HEK293 (cell line): ENCODE results near the gene AHCYL1.
A peak's percentile ranks its signal among the peaks of the same experiment; 100 is the strongest.

ENCODE experiments used
- CTCF ChIA-PET: fragments of 350-600 bp; formaldehyde crosslinking; extraction: SDS; loops from one replicate; lab custom pipeline; 2021; ENCODE audit warnings: antibody characterized with exemption; lab: Yijun Ruan, JAX
- POLR2A ChIA-PET: fragments of 300-600 bp; formaldehyde crosslinking; extraction: SDS; loops from one replicate; lab custom pipeline; 2020; ENCODE audit warnings: antibody characterized with exemption, inconsistent platforms; lab: Yijun Ruan, JAX
- H3K27ac ChIP-seq: fragments of 200-500 bp; sonication (Bioruptor generic); 2 replicates; pipeline ENCODE4 v1.5.1; 2014; ENCODE audit warnings: low read depth, low read length, control low read depth, inconsistent platforms; ENCODE audit errors: extremely low read depth
- H3K36me3 ChIP-seq, 2 experiments: fragments of 200-500 bp in 1 of 2; sonication (Bioruptor generic) in 1 of 2; 1 replicate in 1 of 2; 2 replicates in 1 of 2; pipeline ENCODE4 v1.5.1; 2014 to 2017; ENCODE audit warnings: inconsistent platforms in 2 of 2, low read length in 2 of 2; ENCODE audit not compliant: control insufficient read depth in 2 of 2, insufficient read depth in 1 of 2
- H3K4me1 ChIP-seq: fragments of 200-500 bp; sonication (Bioruptor generic); 2 replicates; pipeline ENCODE4 v1.5.1; 2014; ENCODE audit warnings: mild to moderate bottlenecking, low read length, inconsistent platforms; ENCODE audit not compliant: control insufficient read depth, insufficient read depth
- H3K4me3 ChIP-seq: 2 replicates; pipeline ENCODE4 v1.5.1; 2011; ENCODE audit warnings: low read depth, mild to moderate bottlenecking, control low read depth, low read length, moderate library complexity
- H3K9me3 ChIP-seq: fragments of 200-500 bp; sonication (Bioruptor generic); 2 replicates; pipeline ENCODE4 v1.5.1; 2014; ENCODE audit warnings: low read depth, low read length, inconsistent platforms; ENCODE audit not compliant: control insufficient read depth, insufficient read depth
- MEIS1 ChIP-seq: sonication (generic); formaldehyde crosslinking; IDR thresholded peaks from 2 replicates; pipeline ENCODE4 v1.8.1; 2022; ENCODE audit warnings: missing genetic modification reagents, mild to moderate bottlenecking, borderline replicate concordance
- ZBTB17 ChIP-seq: fragments of 450-650 bp; formaldehyde crosslinking; IDR thresholded peaks from 2 replicates; pipeline ENCODE4 v1.5.1; 2016; ENCODE audit warnings: missing biosample characterization, missing genetic modification characterization
- ZBTB7A ChIP-seq: fragments of 450-650 bp; formaldehyde crosslinking; IDR thresholded peaks from 2 replicates; pipeline ENCODE4 v1.5.1; 2016; ENCODE audit warnings: low read depth, missing biosample characterization, missing genetic modification characterization
- ZNF341 ChIP-seq: fragments of 450-650 bp; formaldehyde crosslinking; IDR thresholded peaks from 2 replicates; pipeline ENCODE4; 2016; ENCODE audit warnings: low read depth, missing biosample characterization, missing genetic modification characterization
- ZNF37A ChIP-seq: fragments of 450-650 bp; IDR thresholded peaks from 2 replicates; pipeline ENCODE4 v1.5.1; 2018; ENCODE audit warnings: missing biosample characterization, missing genetic modification characterization
- ZNF600 ChIP-seq: fragments of 450-650 bp; formaldehyde crosslinking; IDR thresholded peaks from 2 replicates; pipeline ENCODE4 v1.5.1; 2016; ENCODE audit warnings: missing biosample characterization, missing genetic modification characterization
- ZNF785 ChIP-seq: fragments of 450-650 bp; formaldehyde crosslinking; IDR thresholded peaks from 2 replicates; pipeline ENCODE4 v1.5.1; 2016; ENCODE audit warnings: missing biosample characterization, missing genetic modification characterization
- TF ChIP-seq, protein P1 (sequence below): IDR thresholded peaks from 2 replicates; pipeline ENCODE4 v1.6.1; 2011; ENCODE audit warnings: mild to moderate bottlenecking, low read depth, low read length, borderline replicate concordance
- TF ChIP-seq, protein P2 (sequence below): fragments of 450-650 bp; formaldehyde crosslinking; IDR thresholded peaks from 2 replicates; pipeline ENCODE4 v1.5.1; 2016; ENCODE audit warnings: missing biosample characterization, missing genetic modification characterization
- TF ChIP-seq, protein P3 (sequence below): fragments of 450-650 bp; formaldehyde crosslinking; conservative IDR thresholded peaks from 2 replicates; pipeline ENCODE4 v1.5.1; 2016; ENCODE audit warnings: low read depth, missing biosample characterization, missing genetic modification characterization
- TF ChIP-seq, protein P4 (sequence below): fragments of 450-650 bp; IDR thresholded peaks from 2 replicates; pipeline ENCODE4 v1.5.1; 2018; ENCODE audit warnings: missing biosample characterization, missing genetic modification characterization
- TF ChIP-seq, protein P5 (sequence below): fragments of 450-650 bp; formaldehyde crosslinking; IDR thresholded peaks from 2 replicates; pipeline ENCODE4 v1.5.1; 2016; ENCODE audit warnings: missing biosample characterization, missing genetic modification characterization

Gene AHCYL1

DNA sequence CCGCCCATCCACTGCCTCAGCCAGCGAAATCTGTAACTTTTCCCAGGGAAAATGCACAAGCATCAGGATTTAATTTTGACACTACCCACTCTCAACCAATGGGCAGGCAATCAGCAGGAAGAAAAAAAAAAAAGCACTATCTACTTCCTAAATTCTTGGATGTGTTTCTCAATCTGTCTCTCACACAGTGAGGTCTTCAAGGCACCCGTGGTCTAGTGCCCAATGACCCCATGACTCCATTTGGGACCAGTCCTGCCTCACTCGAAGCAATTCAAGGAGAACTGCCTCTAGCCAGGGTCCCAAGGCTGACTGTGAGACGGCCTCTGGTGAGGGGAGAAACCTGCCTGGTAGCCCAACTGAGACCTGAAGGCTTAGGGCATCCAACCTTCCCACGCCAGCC, 38.1 kb upstream of the AHCYL1 start:
- Histone ChIP-seq H3K9me3 (no peaks in the 10 kb centered on the region), H3K27ac (no peak overlapping the region), H3K4me3 (no peak overlapping the region), H3K36me3 (no peaks in the 10 kb centered on the region), H3K4me1 (0 out of 2 replicates have a peak, but pooled peaks cover 2% of the 10 kb centered on the region)
- TF ChIP-seq ZNF341 (tag by site-specific recombination): no peak
- no peak for TF ChIP-seq ZBTB17 (tag by site-specific recombination)
- TF ChIP-seq, protein P1, sequence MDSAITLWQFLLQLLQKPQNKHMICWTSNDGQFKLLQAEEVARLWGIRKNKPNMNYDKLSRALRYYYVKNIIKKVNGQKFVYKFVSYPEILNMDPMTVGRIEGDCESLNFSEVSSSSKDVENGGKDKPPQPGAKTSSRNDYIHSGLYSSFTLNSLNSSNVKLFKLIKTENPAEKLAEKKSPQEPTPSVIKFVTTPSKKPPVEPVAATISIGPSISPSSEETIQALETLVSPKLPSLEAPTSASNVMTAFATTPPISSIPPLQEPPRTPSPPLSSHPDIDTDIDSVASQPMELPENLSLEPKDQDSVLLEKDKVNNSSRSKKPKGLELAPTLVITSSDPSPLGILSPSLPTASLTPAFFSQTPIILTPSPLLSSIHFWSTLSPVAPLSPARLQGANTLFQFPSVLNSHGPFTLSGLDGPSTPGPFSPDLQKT: no peak
- no peak for TF ChIP-seq ZNF37A
- TF ChIP-seq, protein P2, sequence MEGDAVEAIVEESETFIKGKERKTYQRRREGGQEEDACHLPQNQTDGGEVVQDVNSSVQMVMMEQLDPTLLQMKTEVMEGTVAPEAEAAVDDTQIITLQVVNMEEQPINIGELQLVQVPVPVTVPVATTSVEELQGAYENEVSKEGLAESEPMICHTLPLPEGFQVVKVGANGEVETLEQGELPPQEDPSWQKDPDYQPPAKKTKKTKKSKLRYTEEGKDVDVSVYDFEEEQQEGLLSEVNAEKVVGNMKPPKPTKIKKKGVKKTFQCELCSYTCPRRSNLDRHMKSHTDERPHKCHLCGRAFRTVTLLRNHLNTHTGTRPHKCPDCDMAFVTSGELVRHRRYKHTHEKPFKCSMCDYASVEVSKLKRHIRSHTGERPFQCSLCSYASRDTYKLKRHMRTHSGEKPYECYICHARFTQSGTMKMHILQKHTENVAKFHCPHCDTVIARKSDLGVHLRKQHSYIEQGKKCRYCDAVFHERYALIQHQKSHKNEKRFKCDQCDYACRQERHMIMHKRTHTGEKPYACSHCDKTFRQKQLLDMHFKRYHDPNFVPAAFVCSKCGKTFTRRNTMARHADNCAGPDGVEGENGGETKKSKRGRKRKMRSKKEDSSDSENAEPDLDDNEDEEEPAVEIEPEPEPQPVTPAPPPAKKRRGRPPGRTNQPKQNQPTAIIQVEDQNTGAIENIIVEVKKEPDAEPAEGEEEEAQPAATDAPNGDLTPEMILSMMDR: no peak
- no peak for TF ChIP-seq ZBTB7A (tag by site-specific recombination)
- TF ChIP-seq, protein P3, sequence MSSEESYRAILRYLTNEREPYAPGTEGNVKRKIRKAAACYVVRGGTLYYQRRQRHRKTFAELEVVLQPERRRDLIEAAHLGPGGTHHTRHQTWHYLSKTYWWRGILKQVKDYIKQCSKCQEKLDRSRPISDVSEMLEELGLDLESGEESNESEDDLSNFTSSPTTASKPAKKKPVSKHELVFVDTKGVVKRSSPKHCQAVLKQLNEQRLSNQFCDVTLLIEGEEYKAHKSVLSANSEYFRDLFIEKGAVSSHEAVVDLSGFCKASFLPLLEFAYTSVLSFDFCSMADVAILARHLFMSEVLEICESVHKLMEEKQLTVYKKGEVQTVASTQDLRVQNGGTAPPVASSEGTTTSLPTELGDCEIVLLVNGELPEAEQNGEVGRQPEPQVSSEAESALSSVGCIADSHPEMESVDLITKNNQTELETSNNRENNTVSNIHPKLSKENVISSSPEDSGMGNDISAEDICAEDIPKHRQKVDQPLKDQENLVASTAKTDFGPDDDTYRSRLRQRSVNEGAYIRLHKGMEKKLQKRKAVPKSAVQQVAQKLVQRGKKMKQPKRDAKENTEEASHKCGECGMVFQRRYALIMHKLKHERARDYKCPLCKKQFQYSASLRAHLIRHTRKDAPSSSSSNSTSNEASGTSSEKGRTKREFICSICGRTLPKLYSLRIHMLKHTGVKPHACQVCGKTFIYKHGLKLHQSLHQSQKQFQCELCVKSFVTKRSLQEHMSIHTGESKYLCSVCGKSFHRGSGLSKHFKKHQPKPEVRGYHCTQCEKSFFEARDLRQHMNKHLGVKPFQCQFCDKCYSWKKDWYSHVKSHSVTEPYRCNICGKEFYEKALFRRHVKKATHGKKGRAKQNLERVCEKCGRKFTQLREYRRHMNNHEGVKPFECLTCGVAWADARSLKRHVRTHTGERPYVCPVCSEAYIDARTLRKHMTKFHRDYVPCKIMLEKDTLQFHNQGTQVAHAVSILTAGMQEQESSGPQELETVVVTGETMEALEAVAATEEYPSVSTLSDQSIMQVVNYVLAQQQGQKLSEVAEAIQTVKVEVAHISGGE (tag by site-specific recombination): no peak
- TF ChIP-seq, protein P4, sequence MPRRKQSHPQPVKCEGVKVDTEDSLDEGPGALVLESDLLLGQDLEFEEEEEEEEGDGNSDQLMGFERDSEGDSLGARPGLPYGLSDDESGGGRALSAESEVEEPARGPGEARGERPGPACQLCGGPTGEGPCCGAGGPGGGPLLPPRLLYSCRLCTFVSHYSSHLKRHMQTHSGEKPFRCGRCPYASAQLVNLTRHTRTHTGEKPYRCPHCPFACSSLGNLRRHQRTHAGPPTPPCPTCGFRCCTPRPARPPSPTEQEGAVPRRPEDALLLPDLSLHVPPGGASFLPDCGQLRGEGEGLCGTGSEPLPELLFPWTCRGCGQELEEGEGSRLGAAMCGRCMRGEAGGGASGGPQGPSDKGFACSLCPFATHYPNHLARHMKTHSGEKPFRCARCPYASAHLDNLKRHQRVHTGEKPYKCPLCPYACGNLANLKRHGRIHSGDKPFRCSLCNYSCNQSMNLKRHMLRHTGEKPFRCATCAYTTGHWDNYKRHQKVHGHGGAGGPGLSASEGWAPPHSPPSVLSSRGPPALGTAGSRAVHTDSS (tag by site-specific recombination): no peak
- CTCF ChIA-PET: no interaction called here
- POLR2A ChIA-PET: no interaction called here

DNA sequence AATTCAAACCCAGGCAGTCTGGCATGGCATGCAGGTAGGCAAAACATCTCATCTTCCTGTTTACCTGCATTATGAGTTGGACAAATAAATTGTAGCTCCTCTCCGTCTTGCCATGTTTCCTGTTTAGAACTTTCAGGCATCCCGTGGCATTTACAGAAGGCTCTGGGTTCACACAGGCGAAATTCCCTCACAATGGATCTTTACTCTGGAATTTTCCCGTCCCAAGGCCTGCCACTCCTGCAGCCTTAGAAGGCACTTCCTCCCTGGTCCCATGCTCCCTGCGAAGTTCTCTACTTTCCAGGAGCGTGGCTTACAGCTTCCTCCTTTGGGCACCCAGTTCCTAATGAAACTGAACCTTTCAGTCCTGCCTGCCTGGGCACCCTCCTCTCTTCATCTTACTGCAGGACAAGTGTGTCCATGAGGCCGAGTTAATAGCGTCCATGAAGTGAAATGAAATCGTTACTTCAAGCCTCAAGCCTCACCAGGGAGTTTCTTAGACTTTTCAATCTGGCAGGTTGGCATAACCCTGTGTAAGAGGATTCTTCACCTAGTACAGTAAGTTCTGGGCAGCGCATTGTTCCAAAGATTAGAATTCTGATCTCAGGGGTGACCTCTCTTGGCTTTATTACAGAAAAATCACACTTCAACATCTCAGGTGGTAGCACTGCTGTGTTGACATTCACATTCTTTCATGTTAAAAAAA, 36.8 kb upstream of the AHCYL1 start:
- CTCF ChIA-PET: interaction anchor here (2.4 kb wide), 1 partner anchor 11 kb away, joined by 6 read pairs; no protein-coding TSS in a partner anchor
- H3K36me3 ChIP-seq: no peaks in the 10 kb centered on the region
- H3K9me3 ChIP-seq: no peaks in the 10 kb centered on the region
- H3K4me3 ChIP-seq: no peak overlapping the region
- H3K4me1 ChIP-seq: 0 out of 2 replicates have a peak, but pooled peaks cover 2% of the 10 kb centered on the region
- POLR2A ChIA-PET: no interaction called here
- no peak overlapping the region for H3K27ac ChIP-seq
- TF ChIP-seq, protein P5, sequence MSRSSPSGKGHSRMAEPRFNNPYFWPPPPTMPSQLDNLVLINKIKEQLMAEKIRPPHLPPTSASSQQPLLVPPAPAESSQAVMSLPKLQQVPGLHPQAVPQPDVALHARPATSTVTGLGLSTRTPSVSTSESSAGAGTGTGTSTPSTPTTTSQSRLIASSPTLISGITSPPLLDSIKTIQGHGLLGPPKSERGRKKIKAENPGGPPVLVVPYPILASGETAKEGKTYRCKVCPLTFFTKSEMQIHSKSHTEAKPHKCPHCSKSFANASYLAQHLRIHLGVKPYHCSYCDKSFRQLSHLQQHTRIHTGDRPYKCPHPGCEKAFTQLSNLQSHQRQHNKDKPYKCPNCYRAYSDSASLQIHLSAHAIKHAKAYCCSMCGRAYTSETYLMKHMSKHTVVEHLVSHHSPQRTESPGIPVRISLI (tag by site-specific recombination): 0 out of 2 replicates have a peak, but pooled peaks have one; percentile 20
- TF ChIP-seq ZNF785 (tag by site-specific recombination) (no peak), ZNF600 (tag by site-specific recombination) (peak; percentile 28; the same call in 1 of the 2 replicates), MEIS1 (CRISPR knock-in tag) (no peak)
